NCI-H82 (cell line): ENCODE results near the gene SMG7.

Experiments used
- DNase-seq: peaks from one replicate; lab custom pipeline; 2025; lab: John Stamatoyannopoulos, UW

The SMG7 gene

GRCh38 chr1:183590244-183591191, 118.2 kb downstream of the SMG7 start, which contains the start of gene NCF2:
TSS of gene NCF2 (minus strand) at chr1:183590459. CDS start at chr1:183590329, 130 bp downstream.
- no peak for DNase-seq

GRCh38 chr1:183592733-183593132, 120.4 kb downstream of the SMG7 start:
- DNase-seq = no peak

GRCh38 chr1:183593356-183593755, 121.1 kb downstream of the SMG7 start:
- DNase-seq = no peak

- DNase-seq = peak; percentile 69
These were observed 123.2 kb downstream of the SMG7 start for GRCh38 chr1:183595537-183595936.

- DNase-seq = no peak
These were observed 124.2 kb downstream of the SMG7 start for GRCh38 chr1:183596500-183596899.

GRCh38 chr1:183597656-183598347, 125.5 kb downstream of the SMG7 start:
- DNase-seq = no peak

- DNase-seq = no peak
These were observed 126.1 kb downstream of the SMG7 start for GRCh38 chr1:183598386-183598785.

GRCh38 chr1:183600136-183600535, 127.8 kb downstream of the SMG7 start:
- DNase-seq = no peak

GRCh38 chr1:183600634-183601033, 128.3 kb downstream of the SMG7 start:
- no peak for DNase-seq

GRCh38 chr1:183602510-183602909, 130.2 kb downstream of the SMG7 start:
- DNase-seq = no peak
